Choroid plexus epithelial cell (primary cell): Measurements from ENCODE around the gene DDX23.

Experiments used
- DNase-seq: peaks from one replicate; pipeline ENCODE4 v3.0.0-alpha.2; 2010; ENCODE audit warnings: low read depth
- H3K4me3 ChIP-seq: 2 replicates; pipeline ENCODE4 v1.5.1; 2011; ENCODE audit warnings: low read depth, mild to moderate bottlenecking, control low read depth, low read length, moderate library complexity
- CTCF ChIP-seq: conservative IDR thresholded peaks from 2 replicates; pipeline ENCODE4 v1.5.1; 2011; ENCODE audit warnings: low read depth, mild to moderate bottlenecking, control low read depth, inconsistent platforms, low read length, moderate library complexity

DDX23 gene

GRCh38 chr12:48883305-48884161, 31.6 kb upstream of the DDX23 start:
- no peak for TF ChIP-seq CTCF
- DNase-seq: no peak
- no peak overlapping the region for H3K4me3 ChIP-seq

GRCh38 chr12:48882972-48883304, 31.0 kb upstream of the DDX23 start:
- no peak for DNase-seq
- TF ChIP-seq CTCF: no peak
- no peak overlapping the region for H3K4me3 ChIP-seq

- H3K4me3 ChIP-seq: peak overlapping the region; percentile 19
- no peak for TF ChIP-seq CTCF
Measured at GRCh38 chr12:48882315-48882687, 30.3 kb upstream of the DDX23 start.

GRCh38 chr12:48881686-48882314, 29.8 kb upstream of the DDX23 start:
- TF ChIP-seq CTCF: no peak
- H3K4me3 ChIP-seq: no peak overlapping the region
- DNase-seq: no peak

More at GRCh38 chr12:48882315-48882687, 30.3 kb upstream of the DDX23 start:
- peak; percentile 39 for DNase-seq

GRCh38 chr12:48880647-48881046, 28.7 kb upstream of the DDX23 start:
- no peak for DNase-seq
- TF ChIP-seq CTCF: no peak
- no peak overlapping the region for H3K4me3 ChIP-seq

GRCh38 chr12:48878548-48878947, 26.6 kb upstream of the DDX23 start:
- H3K4me3 ChIP-seq: no peak overlapping the region
- DNase-seq: no peak
- no peak for TF ChIP-seq CTCF
